ENCODE measurements around the gene EHBP1L1.

GRCh38 chr11:65554842-65555430, 20.9 kb upstream of the EHBP1L1 start:
- TF ChIP-seq, protein P1, sequence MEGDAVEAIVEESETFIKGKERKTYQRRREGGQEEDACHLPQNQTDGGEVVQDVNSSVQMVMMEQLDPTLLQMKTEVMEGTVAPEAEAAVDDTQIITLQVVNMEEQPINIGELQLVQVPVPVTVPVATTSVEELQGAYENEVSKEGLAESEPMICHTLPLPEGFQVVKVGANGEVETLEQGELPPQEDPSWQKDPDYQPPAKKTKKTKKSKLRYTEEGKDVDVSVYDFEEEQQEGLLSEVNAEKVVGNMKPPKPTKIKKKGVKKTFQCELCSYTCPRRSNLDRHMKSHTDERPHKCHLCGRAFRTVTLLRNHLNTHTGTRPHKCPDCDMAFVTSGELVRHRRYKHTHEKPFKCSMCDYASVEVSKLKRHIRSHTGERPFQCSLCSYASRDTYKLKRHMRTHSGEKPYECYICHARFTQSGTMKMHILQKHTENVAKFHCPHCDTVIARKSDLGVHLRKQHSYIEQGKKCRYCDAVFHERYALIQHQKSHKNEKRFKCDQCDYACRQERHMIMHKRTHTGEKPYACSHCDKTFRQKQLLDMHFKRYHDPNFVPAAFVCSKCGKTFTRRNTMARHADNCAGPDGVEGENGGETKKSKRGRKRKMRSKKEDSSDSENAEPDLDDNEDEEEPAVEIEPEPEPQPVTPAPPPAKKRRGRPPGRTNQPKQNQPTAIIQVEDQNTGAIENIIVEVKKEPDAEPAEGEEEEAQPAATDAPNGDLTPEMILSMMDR (IDR thresholded peaks at IDR 0.05) = no peak
- TF ChIP-seq POLR2AphosphoS5 (IDR thresholded peaks at IDR 0.05) (no peak), POLR2A (IDR thresholded peaks at IDR 0.05) (no peak)
